Mammary epithelial cell (primary cell): Measurements from ENCODE around the gene LUC7L2.

Experiments used
- EZH2 ChIP-seq: IDR thresholded peaks from 2 replicates; pipeline ENCODE4 v1.6.1; 2012; ENCODE audit warnings: low read length, inconsistent platforms, borderline replicate concordance
- TF ChIP-seq, protein P1 (sequence below), 2 donors: IDR thresholded peaks in 1 of 2; conservative IDR thresholded peaks in 1 of 2; 2 replicates each; pipeline ENCODE4 v1.5.1; 2011 to 2012; ENCODE audit warnings: inconsistent platforms in 2 of 2, low read length in 2 of 2, mild to moderate bottlenecking in 2 of 2, control low read depth in 1 of 2, low read depth in 1 of 2; ENCODE audit not compliant: insufficient read depth in 1 of 2; ENCODE audit errors: extremely low read depth in 1 of 2

DNA sequence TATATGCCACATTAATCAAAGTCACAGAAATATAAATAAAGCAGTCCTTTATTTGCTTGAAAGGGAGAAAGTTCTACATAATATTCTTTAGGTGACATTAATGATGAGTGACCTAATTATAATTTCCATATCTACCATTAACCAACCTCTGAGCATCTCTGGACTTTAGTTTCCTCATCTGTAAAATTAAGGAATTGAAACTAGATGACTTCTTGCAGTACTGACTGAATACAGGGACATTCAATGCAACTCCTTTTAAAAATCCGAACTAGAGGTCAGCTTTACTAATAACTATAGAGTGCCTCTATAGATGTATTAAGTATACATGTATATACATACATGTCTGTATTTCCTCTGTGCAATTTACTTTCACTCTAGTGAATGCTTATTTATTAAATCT, 14.7 kb upstream of the LUC7L2 start:
- TF ChIP-seq, protein P1, sequence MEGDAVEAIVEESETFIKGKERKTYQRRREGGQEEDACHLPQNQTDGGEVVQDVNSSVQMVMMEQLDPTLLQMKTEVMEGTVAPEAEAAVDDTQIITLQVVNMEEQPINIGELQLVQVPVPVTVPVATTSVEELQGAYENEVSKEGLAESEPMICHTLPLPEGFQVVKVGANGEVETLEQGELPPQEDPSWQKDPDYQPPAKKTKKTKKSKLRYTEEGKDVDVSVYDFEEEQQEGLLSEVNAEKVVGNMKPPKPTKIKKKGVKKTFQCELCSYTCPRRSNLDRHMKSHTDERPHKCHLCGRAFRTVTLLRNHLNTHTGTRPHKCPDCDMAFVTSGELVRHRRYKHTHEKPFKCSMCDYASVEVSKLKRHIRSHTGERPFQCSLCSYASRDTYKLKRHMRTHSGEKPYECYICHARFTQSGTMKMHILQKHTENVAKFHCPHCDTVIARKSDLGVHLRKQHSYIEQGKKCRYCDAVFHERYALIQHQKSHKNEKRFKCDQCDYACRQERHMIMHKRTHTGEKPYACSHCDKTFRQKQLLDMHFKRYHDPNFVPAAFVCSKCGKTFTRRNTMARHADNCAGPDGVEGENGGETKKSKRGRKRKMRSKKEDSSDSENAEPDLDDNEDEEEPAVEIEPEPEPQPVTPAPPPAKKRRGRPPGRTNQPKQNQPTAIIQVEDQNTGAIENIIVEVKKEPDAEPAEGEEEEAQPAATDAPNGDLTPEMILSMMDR (conservative IDR thresholded peaks at IDR 0.05 in 1 of 2, IDR thresholded peaks at IDR 0.05 in 1 of 2; ENCODE audit: extremely low read depth in 1 of 2, insufficient read depth in 1 of 2, low read depth in 1 of 2, low read length in 2 of 2) = no peak
- no peak for TF ChIP-seq EZH2
